Omental fat pad (tissue), 4 donors: ENCODE results near the gene HNRNPR. TPM values are rescaled to one million over a fixed set of nuclear protein-coding genes. Genes with fewer than 3 reads are reported as not detected.
"Not testable (repeated sequence)": the region's sequence is repeated elsewhere in the genome, so short reads cannot be mapped to it uniquely, and the experiment has no call there.

Experiments
- ATAC-seq: fragments of 150-250 bp; one replicate; pipeline ENCODE4 v1.9.1; 2016; ENCODE audit warnings: mild to moderate bottlenecking, moderate library complexity; ENCODE audit not compliant: low FRiP score
- DNase-seq: peaks from one replicate; pipeline ENCODE4 v3.0.0-alpha.2; 2019; ENCODE audit warnings: low spot score
- CTCF ChIP-seq, 3 donors: fragments of 450-650 bp; IDR thresholded peaks; one replicate each; pipeline ENCODE4 v1.5.1; 2016 to 2017; ENCODE audit warnings: antibody characterized with exemption in 3 of 3, mild to moderate bottlenecking in 3 of 3, moderate library complexity in 2 of 3
- total RNA-seq, 4 donors: library from RNA; depleted of rRNA; stranded (reverse); fragments of >200 nt; gene quantifications; one replicate each; pipeline ENCODE4 v1.1.0, GENCODE V29; 2016

HNRNPR gene
- total RNA-seq, 4 donors from 2014 or later = 70.7 to 101 (median 78.8) TPM

- no peak for ATAC-seq
- no peak for TF ChIP-seq CTCF (IDR thresholded peaks at IDR 0.05)
Measured at GRCh38 chr1:23325393-23325792, 18.7 kb downstream of the HNRNPR start.

GRCh38 chr1:23322770-23323169 is 21.3 kb downstream of the HNRNPR start:
- ATAC-seq = no peak
- DNase-seq = no peak
- no peak for TF ChIP-seq CTCF (IDR thresholded peaks at IDR 0.05)

More at GRCh38 chr1:23325393-23325792, 18.7 kb downstream of the HNRNPR start:
- DNase-seq = no peak

- not testable (repeated sequence) for ATAC-seq, DNase-seq
Measured at GRCh38 chr1:23310280-23310679, 33.8 kb downstream of the HNRNPR start.

GRCh38 chr1:23304140-23304620 is 39.9 kb downstream of the HNRNPR start:
- no peak for TF ChIP-seq CTCF (IDR thresholded peaks at IDR 0.05)
- no peak for DNase-seq
- no peak for ATAC-seq

GRCh38 chr1:23303524-23303923 is 40.6 kb downstream of the HNRNPR start:
- ATAC-seq (no peak), DNase-seq (no peak)
- TF ChIP-seq CTCF (IDR thresholded peaks at IDR 0.05) = no peak

- no peak for DNase-seq
- ATAC-seq = no peak
- no peak for TF ChIP-seq CTCF (IDR thresholded peaks at IDR 0.05)
Measured at GRCh38 chr1:23296931-23297330, 47.2 kb downstream of the HNRNPR start.

- TF ChIP-seq CTCF (IDR thresholded peaks at IDR 0.05) = no peak
- ATAC-seq = no peak
- DNase-seq = no peak
Measured at GRCh38 chr1:23291706-23292105, 52.4 kb downstream of the HNRNPR start.
